GM10847 (cell line): ENCODE results near the gene PLK5.

ENCODE experiments used
- POLR2A ChIP-seq: IDR thresholded peaks from 2 replicates; pipeline ENCODE4 v1.6.1; 2011; ENCODE audit not compliant: insufficient read length; ENCODE audit errors: extremely low read depth

Gene PLK5

DNA sequence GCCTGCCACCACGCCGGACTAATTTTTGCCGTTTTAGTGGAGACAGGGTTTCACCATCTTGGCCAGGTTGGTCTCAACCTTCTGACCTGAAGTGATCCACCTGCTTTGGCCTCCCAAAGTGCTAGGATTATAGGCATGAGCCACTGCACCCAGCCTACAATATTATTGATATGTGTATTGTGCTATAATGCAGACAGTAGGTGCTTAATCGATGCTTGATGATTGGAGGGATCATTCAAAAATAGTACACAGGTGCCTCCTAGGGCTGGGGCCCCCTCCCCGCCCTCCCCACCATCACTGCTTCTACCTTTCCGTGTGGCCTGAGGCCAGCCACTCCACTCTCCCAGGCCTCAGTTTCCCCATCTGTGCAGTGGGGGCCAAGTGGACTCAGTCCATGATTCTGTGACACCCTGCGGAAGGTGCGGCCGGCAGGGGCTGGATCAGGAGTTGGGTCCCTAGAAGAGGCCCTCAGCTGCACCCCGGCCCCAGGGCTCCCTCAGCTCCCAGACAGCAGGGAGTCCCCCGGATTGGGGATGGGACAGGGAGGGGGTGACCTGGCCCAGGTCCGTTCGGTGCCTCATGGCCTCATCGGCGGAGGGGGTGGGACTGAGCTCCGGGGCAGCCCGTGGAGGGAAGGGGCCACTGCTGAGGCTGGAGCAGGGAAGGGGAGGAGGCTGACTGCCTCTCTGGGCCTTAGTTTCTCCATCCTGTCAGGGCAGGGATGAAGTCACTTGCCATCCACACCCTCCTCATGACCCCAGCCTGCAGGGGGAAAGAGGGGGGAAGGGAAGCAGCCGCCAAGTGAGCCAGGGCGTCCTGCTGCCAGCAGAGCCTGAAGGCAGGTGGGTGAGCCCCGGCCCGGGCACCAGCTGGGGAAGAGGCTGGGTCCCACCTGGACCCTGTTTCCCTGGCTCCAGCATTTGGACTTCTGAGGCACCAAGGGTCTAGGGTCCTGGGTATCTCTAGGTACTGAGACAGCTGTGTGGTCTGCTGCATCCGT is 12.3 kb upstream of the PLK5 start:
- no peak for TF ChIP-seq POLR2A

DNA sequence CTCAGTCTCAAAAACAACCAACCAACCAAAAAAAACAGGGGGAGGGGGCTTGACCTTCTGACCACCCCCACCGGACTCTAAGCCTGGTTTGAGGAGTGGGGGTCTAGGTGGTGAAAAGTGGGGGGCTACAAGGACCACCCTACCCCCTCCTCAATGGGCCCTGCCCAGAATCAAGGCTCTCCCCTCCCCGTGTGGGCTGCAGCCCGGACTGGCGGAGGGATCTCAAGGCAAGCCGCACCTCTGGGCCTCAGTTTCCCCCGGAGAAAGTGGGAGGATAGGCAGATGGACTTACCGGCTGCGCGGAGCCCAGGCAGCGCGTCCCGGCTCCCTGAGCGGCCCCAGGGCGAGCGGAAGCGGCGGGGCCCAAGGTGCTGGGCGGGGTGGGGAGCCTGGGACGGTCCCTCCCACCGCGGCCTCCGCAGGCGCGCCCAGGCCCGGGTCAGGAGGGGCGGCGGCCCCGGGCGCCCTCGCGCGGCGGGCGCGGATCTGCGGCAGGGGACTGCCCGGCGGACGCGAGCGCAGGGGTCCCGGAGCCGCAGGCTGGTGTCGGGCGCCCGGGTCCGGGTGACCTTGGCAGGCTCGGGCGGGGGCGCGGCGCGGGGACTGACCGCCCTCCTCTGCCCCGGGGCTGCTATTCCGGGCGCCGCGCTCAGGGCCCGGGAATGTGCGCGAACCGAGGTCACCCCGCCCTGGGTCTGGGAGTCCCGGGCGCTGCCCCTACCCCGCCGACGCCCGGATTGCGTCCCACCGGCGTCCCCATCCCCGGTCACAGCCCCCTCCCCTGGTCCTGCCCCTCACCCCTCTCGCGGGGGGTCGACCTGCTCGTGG is 11.0 kb upstream of the PLK5 start, which contains the start of gene ADAMTSL5:
ADAMTSL5 (minus strand) TSS at position 349 of the 828 bp plus-strand sequence. CDS start 2,076 bp downstream, outside the sequence.
- no peak for TF ChIP-seq POLR2A

DNA sequence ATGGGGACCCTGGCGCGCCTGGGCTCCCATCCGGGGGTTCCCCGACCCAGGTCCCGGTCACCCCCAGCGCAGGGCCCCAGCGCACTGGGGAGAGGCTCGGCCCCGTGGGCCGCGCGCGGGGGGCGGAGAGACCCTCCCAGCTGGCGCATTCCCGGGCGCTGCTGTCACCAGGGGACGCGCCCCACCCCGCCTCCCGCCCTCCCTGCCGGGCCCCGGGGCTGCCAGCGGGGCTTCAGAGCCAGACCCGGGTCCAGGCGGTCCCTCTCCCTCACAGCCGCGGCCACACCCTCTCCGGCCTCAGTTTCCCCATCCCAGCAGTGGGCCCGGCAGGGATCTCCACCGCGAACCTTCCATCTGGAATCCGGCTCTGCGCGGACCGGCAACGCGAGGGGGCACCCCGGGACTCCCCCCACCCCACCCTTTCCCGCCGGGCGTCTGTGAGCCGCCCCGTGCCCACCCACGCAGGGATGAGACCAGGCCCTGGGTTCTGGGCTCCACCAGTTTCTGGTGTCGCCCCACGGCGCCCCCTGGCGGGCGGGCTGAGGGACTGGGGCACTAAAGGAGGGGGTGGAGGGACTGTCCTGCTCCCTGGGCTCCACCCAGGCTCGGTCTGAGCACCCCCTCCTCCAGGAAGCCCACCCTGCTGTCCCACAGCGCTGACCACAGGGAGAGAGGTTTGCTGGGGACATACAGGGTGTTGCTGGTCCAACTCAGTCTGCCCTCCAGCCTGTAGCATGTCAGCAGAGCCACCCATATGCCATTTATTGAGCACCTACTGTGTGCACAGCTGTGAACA is 10.2 kb upstream of the PLK5 start:
- no peak for TF ChIP-seq POLR2A

DNA sequence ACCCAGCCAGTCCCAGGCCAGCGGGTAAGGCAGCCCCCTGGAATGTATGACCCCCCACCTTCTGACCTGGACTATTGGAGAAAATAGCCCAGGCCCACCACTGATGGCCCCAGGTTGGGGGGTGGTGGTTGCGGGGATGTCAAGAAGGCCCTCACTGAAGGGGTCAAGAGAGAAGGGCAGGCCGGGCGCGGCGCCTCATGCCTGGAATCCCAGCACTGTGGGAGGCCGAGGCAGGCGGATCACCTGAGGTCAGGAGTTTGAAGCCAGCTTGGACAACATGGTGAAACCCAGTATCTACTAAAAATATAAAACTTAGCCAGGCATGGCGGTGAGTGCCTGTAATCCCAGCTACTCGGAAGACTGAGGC is 9.6 kb upstream of the PLK5 start:
- TF ChIP-seq POLR2A, result no peak

DNA sequence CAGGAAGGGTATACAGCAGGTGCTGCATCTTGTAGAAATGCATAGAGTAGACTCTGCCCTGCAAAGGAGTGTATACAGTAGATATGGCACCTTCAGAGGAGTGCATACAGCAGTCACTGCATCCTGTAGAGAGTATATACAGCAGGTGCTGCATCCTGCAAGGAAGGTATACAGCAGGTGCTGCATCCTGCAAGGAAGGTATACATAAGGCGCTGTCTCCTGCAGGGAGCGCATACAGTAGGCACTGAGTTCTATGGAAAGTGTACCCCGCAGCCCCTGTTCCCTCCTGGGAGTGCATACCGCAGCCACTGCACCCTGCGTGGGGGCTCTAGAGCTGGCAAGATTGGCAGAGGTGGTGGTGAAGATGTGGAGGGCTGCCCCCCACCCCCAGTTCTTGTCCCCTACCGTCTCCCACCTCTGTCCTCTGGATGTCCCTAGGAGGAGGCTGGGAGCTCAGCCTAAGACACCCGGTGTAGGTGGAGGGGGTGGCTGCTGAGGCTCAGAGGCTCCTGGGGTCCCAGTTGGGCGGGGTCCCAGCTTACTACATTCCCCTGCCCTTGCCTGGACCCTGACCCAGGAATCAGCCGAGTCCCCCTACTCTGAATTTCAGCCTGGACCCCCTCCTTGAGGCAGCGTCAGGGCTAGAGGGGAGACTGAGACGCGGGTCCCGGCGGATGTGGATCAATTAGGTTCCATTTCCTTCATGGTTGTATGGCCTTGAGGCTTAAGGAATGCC is 8.7 kb upstream of the PLK5 start:
- no peak for TF ChIP-seq POLR2A

DNA sequence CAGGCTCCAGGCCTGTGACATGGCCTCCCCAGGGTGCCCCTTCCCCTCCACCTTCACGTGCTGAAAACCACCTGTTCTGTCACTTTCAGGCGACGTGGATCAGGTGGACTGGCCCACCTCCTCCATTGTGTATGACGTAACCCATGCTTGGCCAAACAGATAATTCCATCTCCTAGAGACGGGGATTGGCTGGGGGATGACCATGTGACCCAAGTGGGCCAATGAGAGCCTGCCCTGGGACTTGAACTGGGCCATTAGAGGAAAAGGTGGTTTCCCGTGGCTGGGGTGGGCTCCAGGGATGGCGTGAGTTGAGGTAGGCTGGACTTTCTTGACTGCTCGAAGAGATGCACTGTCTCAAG is 7.5 kb upstream of the PLK5 start:
- no peak for TF ChIP-seq POLR2A

DNA sequence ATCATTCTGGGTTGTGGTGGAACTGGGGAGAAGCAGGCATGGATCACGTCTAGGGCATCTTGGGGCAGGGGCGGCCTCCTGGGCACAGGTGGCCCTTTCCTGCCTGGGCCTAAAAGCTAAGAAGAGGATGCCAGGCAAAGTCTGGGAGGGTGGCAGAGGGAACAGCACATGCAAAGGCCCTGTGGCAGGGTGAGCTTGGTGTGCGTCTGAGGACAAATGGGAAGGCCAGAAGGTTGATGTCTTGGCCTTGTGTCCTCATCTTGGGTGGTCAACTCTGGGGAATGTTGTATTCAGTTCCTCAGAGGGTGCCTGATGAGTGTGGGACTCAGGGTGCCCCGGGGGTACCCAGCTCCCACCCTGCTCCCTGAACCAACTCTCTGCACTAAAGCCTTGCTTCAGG is 5.4 kb upstream of the PLK5 start:
- no peak for TF ChIP-seq POLR2A

DNA sequence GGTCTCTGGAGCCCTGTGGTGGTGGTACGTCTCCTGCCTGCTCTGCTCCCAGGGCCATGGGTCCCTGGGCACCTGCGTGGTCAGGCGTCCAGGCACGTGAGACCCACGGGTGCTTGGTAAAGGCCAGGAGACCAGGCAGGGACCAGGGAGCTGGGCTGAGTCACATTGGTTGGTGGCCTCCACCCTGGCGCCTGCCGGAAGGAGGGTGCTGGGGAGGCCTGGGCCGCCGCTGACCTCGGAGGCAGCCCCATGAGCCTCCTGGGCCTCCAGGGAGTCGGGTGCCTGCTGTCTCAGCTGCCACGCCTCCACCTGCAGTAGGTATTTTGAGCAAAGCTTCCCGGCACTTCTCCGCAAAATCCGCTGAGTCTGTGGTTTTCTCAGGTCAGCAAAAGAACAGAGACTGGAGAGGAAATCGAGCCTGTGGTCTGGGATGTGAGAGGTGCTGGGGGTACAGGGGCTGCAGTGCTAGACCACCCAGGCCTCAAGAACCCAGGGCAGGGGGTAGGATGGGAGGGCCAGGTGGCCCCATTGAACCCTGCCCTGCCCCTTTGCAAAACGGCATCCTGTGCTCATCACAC is 3.6 kb upstream of the PLK5 start:
- TF ChIP-seq POLR2A, result no peak

DNA sequence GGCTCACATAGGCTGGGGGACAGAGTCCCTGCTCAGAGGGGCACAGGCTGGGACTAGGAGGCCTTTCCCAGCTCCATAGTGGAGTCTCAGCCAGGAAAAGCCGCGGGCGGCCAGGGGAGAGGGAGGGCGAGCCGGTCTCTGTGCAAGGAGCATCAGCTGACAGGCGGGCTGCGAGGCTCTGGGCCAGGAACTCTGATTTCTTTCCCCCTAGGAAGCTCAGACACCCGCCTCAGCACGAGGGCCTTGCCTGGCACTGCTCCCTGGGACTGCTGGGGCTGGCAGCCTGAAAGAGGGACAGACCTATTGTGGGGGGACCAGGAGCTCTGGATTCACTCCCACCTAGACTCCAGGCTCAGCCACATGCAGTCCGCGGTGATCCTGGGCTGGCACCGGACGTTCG is 2.2 kb upstream of the PLK5 start:
- TF ChIP-seq POLR2A, result no peak

DNA sequence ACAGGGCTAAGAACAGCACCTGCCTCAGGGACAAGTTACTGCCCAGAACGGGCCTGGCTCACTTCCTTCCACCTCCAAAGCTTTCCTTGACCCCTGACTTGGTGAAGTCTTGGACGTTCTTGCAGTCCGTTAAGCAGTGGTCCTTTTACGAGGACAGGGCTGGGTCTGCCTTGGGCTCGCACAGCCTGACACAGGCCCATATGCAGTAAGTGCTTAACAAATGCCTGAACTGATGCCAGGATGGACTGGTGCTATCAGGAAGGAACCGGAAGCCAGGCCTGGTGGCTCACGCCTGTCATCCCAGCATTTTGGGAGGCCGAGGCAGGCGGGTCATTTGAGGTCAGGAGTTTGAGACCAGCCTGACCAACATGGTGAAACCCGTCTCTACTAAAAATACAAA is 1.8 kb upstream of the PLK5 start:
- no peak for TF ChIP-seq POLR2A

DNA sequence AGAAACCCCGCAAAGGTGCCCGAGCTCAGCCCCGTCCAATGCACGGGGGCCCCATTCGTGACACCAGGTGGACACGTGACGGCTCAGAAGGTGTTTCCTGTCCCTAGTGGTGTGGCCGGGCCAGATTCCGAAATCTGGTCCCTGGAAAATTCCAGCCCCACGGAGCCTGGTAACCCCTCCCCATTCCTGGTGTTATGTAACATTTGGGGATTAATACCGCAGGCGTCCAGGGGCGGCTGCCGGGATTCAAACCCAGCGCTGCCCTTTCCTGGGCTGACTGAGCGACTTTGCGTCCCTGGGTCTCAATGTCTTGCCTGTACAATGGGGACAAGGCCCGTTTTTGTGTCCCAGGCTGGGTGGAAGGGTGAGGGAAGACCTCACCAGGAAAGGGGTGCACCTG is 1.0 kb upstream of the PLK5 start:
- no peak for TF ChIP-seq POLR2A

DNA sequence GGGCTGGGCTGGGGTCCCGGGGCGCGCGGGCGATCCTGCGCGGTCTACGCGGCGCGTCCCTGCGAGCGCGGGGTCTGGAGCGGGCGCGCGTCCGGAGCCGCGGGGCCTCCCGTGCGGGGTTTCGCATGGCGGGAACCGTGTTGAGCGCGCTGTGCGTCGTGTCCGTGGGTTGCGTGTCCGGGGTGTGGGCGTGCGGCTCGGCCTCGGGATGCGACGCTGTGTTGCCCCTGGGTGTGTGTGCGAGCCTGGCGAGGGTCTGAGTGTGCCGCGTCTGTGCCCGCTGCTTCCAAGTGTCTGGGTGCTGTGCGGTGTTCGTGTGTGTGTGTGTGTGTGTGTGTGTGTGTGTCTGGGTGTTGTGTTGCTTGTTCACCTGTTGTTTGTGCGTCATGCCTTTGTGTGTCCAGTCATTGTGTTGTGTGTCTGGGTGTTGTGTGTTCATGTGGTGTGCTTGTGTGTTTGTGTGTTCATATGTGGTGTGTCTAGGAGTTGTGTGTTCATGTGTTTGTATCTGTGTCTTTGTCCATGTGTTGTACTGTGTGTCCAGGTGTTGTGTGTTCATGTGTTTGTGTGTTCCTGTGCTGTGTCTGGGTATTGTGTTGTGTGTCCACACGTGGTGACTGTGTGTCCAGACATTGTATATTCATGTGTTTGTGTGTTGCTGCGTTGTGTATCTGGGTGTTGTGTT is 552 bp downstream of the PLK5 start:
- no peak for TF ChIP-seq POLR2A

DNA sequence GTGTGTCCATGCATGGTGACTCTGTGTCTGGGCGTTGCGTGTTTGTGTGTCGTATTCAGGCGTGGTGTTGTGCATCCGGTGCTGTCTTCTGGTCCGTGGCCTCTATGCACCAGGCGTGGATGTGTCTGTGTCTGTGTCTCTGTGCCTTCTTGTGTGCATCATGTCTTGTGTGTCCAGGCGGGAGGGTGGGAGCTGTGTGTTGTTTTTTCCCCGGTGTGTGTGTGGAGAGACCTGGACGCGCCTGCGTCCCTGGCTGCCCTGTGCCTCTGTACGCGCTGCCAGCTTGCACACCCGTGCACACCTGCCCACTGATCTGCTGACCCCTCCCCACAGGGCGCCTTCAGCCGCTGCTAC is 1.1 kb downstream of the PLK5 start:
- TF ChIP-seq POLR2A, result no peak

DNA sequence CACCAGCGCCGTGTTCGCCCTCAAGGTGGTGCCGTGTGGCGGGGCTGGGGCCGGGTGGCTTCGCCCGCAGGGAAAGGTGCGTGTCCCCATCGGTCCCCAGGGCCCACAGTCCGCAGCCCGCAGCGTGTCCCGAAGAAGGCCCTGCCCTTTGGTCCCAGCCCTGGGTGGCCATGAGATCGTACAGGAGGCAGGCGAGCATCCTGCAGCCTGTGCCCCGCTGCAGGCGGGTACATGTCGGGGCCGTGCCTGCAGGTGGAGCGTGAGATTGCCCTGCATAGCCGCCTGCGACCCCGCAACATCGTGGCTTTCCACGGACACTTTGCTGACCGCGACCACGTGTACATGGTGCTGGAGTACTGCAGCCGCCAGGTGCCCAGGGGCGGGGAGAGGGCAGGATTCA is 1.5 kb downstream of the PLK5 start:
- TF ChIP-seq POLR2A, result no peak

DNA sequence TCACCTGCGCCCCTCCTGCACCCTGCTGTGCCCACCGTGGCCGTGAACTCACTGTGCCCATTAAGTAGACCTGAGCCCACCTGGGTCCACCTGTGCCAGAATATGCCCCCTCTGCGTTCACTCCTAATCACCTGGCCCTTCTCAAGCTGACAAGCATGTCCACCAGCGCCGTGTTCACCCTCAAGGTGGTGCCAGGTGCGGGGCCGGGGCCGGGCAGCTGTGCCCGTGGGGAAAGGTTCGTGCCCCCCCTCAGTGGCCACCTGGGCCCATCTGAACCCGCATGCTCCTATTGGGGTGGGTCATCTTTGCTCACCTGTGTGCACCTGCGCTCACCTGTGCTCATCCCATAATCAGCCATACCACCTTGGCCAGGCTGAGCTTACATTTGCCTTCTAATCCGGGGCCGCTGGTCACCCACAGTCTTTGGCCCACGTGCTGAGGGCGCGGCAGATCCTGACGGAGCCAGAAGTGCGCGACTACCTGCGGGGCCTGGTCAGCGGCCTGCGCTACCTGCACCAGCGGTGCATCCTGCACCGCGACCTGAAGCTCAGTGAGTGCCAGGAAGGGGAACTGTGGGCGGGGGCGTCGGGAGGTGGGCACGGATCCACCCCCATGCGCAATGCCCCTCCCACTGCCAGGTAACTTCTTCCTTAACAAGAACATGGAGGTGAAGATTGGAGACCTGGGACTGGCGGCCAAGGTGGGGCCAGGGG is 2.3 kb downstream of the PLK5 start:
- no peak for TF ChIP-seq POLR2A
